Parathyroid adenoma (tissue), 2 donors: ENCODE data around the gene GNG12.

Source experiments
- H2AFZ ChIP-seq: fragments of 300-600 bp; sonication (generic); one replicate; pipeline ENCODE4 v1.7.0; 2017; ENCODE audit warnings: antibody characterized with exemption, mild to moderate bottlenecking
- H3K27ac ChIP-seq: fragments of 300-600 bp; sonication (generic); one replicate; pipeline ENCODE4 v1.7.0; 2017
- H3K27me3 ChIP-seq: fragments of 300-600 bp; sonication (generic); one replicate; pipeline ENCODE4 v1.7.0; 2017; ENCODE audit warnings: low read length; ENCODE audit not compliant: control insufficient read depth, insufficient read depth
- H3K36me3 ChIP-seq: fragments of 300-600 bp; sonication (generic); one replicate; pipeline ENCODE4 v1.7.0; 2017; ENCODE audit warnings: low read length; ENCODE audit not compliant: control insufficient read depth, insufficient read depth
- H3K4me1 ChIP-seq: fragments of 300-600 bp; sonication (generic); one replicate; pipeline ENCODE4 v1.7.0; 2017; ENCODE audit warnings: control low read depth
- H3K4me2 ChIP-seq: fragments of 300-600 bp; sonication (generic); one replicate; pipeline ENCODE4 v1.7.0; 2017; ENCODE audit warnings: low read length
- H3K4me3 ChIP-seq: fragments of 300-600 bp; sonication (generic); one replicate; pipeline ENCODE4 v1.7.0; 2017; ENCODE audit warnings: low read depth, low read length
- H3K79me2 ChIP-seq: fragments of 300-600 bp; sonication (generic); one replicate; pipeline ENCODE4 v1.7.0; 2017; ENCODE audit warnings: control low read depth
- H3K9ac ChIP-seq: fragments of 300-600 bp; sonication (generic); one replicate; pipeline ENCODE4 v1.7.0; 2017; ENCODE audit warnings: mild to moderate bottlenecking
- H3K9me3 ChIP-seq: fragments of 300-600 bp; sonication (generic); one replicate; pipeline ENCODE4 v1.7.0; 2017; ENCODE audit warnings: low read length; ENCODE audit not compliant: control insufficient read depth
- TF ChIP-seq, protein P1 (sequence below): fragments of 300-600 bp; sonication (generic); IDR thresholded peaks from one replicate; pipeline ENCODE4 v1.7.0; 2017; ENCODE audit warnings: antibody characterized with exemption, mild to moderate bottlenecking
- donor health status: primary hyperparathyroidism.

GNG12 gene

GRCh38 chr1:67747671-67748546 is 85.4 kb downstream of the GNG12 start:
- Histone ChIP-seq H3K9me3 (no peaks in the 10 kb centered on the region), H3K4me1 (peaks cover 16% of the 10 kb centered on the region), H3K79me2 (peaks cover 9% of the 10 kb centered on the region), H3K4me3 (no peak overlapping the region), H3K4me2 (no peak overlapping the region), H3K36me3 (no peaks in the 10 kb centered on the region), H2AFZ (no peak overlapping the region), H3K27ac (no peak overlapping the region), H3K27me3 (no peaks in the 10 kb centered on the region), H3K9ac (no peak overlapping the region)
- TF ChIP-seq, protein P1, sequence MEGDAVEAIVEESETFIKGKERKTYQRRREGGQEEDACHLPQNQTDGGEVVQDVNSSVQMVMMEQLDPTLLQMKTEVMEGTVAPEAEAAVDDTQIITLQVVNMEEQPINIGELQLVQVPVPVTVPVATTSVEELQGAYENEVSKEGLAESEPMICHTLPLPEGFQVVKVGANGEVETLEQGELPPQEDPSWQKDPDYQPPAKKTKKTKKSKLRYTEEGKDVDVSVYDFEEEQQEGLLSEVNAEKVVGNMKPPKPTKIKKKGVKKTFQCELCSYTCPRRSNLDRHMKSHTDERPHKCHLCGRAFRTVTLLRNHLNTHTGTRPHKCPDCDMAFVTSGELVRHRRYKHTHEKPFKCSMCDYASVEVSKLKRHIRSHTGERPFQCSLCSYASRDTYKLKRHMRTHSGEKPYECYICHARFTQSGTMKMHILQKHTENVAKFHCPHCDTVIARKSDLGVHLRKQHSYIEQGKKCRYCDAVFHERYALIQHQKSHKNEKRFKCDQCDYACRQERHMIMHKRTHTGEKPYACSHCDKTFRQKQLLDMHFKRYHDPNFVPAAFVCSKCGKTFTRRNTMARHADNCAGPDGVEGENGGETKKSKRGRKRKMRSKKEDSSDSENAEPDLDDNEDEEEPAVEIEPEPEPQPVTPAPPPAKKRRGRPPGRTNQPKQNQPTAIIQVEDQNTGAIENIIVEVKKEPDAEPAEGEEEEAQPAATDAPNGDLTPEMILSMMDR, result no peak

- peaks cover 16% of the 10 kb centered on the region for H3K4me1 ChIP-seq
- no peak overlapping the region for H2AFZ ChIP-seq
- H3K79me2 ChIP-seq, result peaks cover 9% of the 10 kb centered on the region
- H3K9ac ChIP-seq, result no peak overlapping the region
- H3K4me3 ChIP-seq, result no peak overlapping the region
- H3K9me3 ChIP-seq, result no peaks in the 10 kb centered on the region
- no peaks in the 10 kb centered on the region for H3K36me3 ChIP-seq
- H3K27me3 ChIP-seq, result no peaks in the 10 kb centered on the region
- H3K4me2 ChIP-seq, result no peak overlapping the region
- TF ChIP-seq, protein P1, result no peak
- H3K27ac ChIP-seq, result no peak overlapping the region
Observed at GRCh38 chr1:67745875-67746698, 87.2 kb downstream of the GNG12 start.

GRCh38 chr1:67743072-67743725 is 90.1 kb downstream of the GNG12 start:
- no peak overlapping the region for H3K4me2 ChIP-seq
- no peak overlapping the region for H3K4me3 ChIP-seq
- TF ChIP-seq, protein P1, result no peak
- no peak overlapping the region for H3K9ac ChIP-seq
- peaks cover 5% of the 10 kb centered on the region for H3K4me1 ChIP-seq
- no peaks in the 10 kb centered on the region for H3K36me3 ChIP-seq
- H3K79me2 ChIP-seq, result peaks cover 14% of the 10 kb centered on the region
- H3K27ac ChIP-seq, result no peak overlapping the region
- H2AFZ ChIP-seq, result no peak overlapping the region
- no peaks in the 10 kb centered on the region for H3K9me3 ChIP-seq
- no peaks in the 10 kb centered on the region for H3K27me3 ChIP-seq

GRCh38 chr1:67741736-67742135 is 91.5 kb downstream of the GNG12 start:
- H3K4me2 ChIP-seq, result no peak overlapping the region
- H2AFZ ChIP-seq, result no peak overlapping the region
- no peak overlapping the region for H3K27ac ChIP-seq
- no peaks in the 10 kb centered on the region for H3K36me3 ChIP-seq
- H3K4me1 ChIP-seq, result peaks cover 6% of the 10 kb centered on the region
- no peak overlapping the region for H3K4me3 ChIP-seq
- H3K9me3 ChIP-seq, result no peaks in the 10 kb centered on the region
- H3K27me3 ChIP-seq, result no peaks in the 10 kb centered on the region
- H3K79me2 ChIP-seq, result peaks cover 21% of the 10 kb centered on the region
- H3K9ac ChIP-seq, result no peak overlapping the region
- TF ChIP-seq, protein P1, result no peak
